Right lobe of liver (tissue), 4 donors: Measurements from ENCODE around the gene NPL.

ENCODE experiments used
- CTCF ChIP-seq, 4 donors: fragments of 200-600 bp in 3 of 4; fragments of 450-650 bp in 1 of 4; IDR thresholded peaks; one replicate each; pipeline versions ENCODE4 v1.5.1 to v1.8.0; 2016 to 2022; ENCODE audit warnings: antibody characterized with exemption in 4 of 4, mild to moderate bottlenecking in 2 of 4
- POLR2A ChIP-seq: fragments of 450-650 bp; IDR thresholded peaks from one replicate; pipeline ENCODE4 v1.6.1; 2017; ENCODE audit warnings: antibody characterized with exemption, mild to moderate bottlenecking
- donor health status: DM: no; HTN: no; CAD: no.
- donor health status: DM: no; HTN: no; CAD: no.
- donor health status: DM: no; HTN: yes; CAD: no.

- TF ChIP-seq CTCF (IDR thresholded peaks at IDR 0.05) (no peak), POLR2A (no peak)
Measured at GRCh38 chr1:182785181-182785580, 4.4 kb upstream of the NPL start.
